ENCODE data around the gene PLD1.
"Not testable (repeated sequence)": the region's sequence is repeated elsewhere in the genome, so short reads cannot be mapped to it uniquely, and the experiment has no call there.

DNA sequence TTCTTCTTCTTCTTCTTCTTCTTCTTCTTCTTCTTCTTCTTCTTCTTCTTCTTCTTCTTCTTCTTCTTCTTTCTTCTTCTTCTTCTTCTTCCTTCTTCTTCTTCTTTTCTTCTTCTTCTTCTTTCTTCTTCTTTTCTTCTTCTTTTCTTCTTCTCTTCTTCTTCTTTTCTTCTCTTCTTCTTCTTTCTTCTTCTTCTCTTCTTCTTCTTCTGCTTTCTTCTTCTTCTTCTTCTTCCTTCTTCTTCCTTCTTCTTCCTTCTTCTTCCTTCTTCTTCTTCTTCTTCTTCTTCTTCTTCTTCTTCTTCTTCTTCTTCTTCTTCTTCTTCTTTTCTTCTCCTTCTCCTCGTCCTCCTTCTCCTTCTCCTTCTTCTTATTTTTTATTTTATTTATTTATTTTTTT, 247.8 kb downstream of the PLD1 start:
- TF ChIP-seq, protein P1, sequence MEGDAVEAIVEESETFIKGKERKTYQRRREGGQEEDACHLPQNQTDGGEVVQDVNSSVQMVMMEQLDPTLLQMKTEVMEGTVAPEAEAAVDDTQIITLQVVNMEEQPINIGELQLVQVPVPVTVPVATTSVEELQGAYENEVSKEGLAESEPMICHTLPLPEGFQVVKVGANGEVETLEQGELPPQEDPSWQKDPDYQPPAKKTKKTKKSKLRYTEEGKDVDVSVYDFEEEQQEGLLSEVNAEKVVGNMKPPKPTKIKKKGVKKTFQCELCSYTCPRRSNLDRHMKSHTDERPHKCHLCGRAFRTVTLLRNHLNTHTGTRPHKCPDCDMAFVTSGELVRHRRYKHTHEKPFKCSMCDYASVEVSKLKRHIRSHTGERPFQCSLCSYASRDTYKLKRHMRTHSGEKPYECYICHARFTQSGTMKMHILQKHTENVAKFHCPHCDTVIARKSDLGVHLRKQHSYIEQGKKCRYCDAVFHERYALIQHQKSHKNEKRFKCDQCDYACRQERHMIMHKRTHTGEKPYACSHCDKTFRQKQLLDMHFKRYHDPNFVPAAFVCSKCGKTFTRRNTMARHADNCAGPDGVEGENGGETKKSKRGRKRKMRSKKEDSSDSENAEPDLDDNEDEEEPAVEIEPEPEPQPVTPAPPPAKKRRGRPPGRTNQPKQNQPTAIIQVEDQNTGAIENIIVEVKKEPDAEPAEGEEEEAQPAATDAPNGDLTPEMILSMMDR (IDR thresholded peaks at IDR 0.05; ENCODE audit: low read depth, low read length), result not testable (repeated sequence)
- TF ChIP-seq POLR2A (IDR thresholded peaks at IDR 0.05; ENCODE audit: extremely low read depth, insufficient read length); MYC (IDR thresholded peaks at IDR 0.05; ENCODE audit: low read depth, low read length): not testable (repeated sequence)
- TF ChIP-seq, protein P2, sequence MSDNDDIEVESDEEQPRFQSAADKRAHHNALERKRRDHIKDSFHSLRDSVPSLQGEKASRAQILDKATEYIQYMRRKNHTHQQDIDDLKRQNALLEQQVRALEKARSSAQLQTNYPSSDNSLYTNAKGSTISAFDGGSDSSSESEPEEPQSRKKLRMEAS (IDR thresholded peaks at IDR 0.05; ENCODE audit: low read depth, low read length), result not testable (repeated sequence)

Measured in NB4 (cell line).